GM18873 (cell line): ENCODE data around the gene SGCG.

Experiments used
- ATAC-seq: cut with Tn5 transposase; IDR thresholded peaks from one replicate; pipeline ENCODE4 v1.9.1; 2021; ENCODE audit warnings: mild to moderate bottlenecking, moderate library complexity, moderate number of reproducible peaks; ENCODE audit not compliant: unreplicated experiment, low FRiP score

The SGCG gene

DNA sequence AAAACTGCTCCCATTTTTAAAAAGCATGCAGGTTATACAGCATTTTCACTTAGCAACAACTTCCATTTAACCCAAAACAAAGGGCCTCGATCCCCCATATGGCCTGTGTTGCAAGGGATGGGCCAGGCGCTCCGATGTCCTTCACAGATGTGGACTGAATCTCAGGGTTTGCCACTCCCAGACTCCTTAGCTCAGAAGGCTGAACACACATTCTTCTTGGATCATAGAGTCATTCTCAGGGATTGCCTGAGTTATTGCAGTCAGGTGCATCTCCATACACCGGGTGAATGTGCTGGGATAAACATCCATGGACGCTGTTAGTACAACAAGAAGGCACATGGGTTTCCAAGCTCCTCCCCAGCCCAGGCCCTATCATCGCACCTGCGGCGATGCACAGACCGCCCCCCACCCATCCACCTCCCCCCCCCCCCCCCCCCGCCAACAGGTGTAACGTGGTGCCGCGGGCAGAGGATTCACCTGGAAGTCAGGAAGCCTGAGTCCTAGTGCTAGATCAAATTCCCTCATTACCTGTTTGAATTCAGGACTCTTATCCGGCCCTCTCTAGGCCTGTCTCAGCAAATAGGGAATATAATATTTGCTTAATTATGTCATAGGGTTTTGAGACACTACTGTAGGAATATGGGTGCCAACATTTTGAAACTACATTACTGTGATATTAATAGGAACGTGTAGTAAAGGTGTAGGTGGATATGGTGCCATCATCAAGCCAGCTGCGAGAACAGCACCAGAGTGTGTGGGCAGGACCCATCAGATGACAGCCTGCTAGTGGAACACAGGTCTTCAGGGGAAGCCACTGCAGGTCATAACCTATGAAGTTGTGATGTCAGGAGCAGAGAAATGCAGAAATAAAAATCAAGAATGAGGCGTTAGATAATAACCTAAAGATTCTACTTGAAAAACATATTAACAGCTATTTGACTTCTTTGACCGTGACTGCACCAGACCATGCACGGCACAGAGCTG is 141.9 kb downstream of the SGCG start:
- ATAC-seq = no peak

DNA sequence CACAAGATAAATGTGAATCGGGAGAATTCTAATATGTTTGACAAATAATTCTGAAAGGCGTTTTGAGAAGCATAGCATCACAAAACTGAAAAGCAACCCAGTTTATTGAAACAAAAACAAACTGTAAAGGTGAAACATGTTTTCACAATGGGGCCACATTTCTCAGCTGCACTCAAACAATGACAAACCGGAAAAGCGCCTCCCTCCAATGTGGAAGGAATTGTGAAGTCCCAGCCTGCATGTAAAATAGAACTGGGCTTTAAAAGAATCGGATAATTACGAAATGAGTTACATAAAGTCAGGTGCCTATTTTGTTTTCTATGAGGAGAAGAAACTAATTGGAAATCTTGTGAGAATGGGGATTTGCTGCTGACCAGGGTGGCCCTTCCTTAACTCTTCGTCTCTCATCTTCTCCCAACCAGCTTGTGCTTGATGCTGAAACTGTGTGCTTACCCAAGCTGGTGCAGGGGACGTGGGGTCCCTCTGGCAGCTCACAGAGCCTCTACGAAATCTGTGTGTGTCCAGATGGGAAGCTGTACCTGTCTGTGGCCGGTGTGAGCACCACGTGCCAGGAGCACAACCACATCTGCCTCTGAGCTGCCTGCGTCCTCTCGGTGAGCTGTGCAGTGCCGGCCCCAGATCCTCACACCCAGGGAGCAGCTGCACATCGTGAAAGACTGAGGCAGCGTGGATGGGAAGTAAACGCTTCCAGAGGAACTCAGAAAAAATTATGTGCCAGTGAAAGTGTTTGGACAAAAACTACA is 143.3 kb downstream of the SGCG start:
- ATAC-seq = no peak

DNA sequence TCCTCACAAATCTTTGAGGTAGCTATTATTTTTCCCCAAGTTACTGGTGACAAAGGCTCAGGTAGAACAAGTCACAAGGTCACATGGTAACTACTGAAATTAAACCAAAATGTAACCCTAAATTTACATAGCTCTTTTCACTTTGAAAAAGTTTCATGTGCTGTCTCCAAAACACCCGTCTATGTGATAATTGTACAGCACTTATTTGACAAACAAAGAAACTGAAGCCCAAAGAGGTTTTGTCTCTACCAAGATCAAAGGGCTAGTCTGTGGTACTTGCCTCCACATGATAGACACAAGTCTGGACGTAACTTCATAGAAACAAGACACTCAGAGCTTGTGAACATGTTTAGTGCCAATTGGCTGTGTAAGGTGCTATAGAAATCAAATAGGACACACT is 144.4 kb downstream of the SGCG start:
- ATAC-seq = no peak

- no peak for ATAC-seq
Measured at GRCh38 chr13:23330356-23330755, 149.6 kb downstream of the SGCG start.

DNA sequence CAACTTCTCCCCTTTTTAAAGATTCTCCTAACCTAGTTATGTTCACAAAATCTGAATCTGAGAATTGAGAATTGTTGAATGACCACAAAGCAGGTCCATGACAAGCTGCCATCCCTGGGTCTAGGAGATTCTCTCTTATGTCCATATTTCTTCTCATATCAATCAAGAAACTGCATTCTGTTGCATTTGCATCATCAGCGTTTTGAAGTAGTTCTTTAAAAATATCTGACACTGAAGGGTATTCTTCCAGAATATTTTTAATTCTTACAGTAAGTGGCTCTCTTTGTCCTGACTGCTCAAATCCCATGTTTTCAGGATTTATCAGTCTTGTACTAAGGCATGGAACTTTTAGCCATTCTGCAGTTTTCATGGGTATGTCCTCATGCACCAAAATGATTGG is 158.4 kb downstream of the SGCG start:
- ATAC-seq = no peak

- no peak for ATAC-seq
Measured at GRCh38 chr13:23344931-23345595, 164.3 kb downstream of the SGCG start.

- ATAC-seq = no peak
Measured at GRCh38 chr13:23347601-23348000, 166.8 kb downstream of the SGCG start.

- no peak for ATAC-seq
Measured at GRCh38 chr13:23348262-23349127, 167.7 kb downstream of the SGCG start.

GRCh38 chr13:23349161-23349897 is 168.6 kb downstream of the SGCG start:
- no peak for ATAC-seq

GRCh38 chr13:23350009-23350408 is 169.2 kb downstream of the SGCG start:
- ATAC-seq = no peak

DNA sequence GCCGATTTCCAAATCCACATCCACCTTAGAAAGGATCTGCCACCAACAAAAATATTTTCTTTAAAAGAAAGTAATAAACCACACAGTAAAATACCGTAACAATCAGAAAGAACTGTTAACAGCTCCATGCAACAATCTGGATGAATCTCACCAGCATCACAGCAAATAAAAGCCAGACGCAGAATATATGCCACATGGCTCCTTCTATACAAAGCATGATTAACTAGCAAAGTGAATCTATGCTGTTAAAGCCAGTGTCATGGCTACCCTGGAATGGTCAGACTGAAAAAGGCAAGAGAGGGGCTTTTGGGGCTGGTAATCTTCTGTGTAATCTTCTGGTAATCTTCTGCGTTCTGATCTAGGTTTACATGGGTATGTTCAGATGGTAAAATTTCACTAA is 171.4 kb downstream of the SGCG start:
- no peak for ATAC-seq

- no peak for ATAC-seq
Measured at GRCh38 chr13:23354520-23354919, 173.7 kb downstream of the SGCG start.

- no peak for ATAC-seq
Measured at GRCh38 chr13:23356368-23356767, 175.6 kb downstream of the SGCG start.

- ATAC-seq = no peak
Measured at GRCh38 chr13:23357349-23357748, 176.6 kb downstream of the SGCG start.

DNA sequence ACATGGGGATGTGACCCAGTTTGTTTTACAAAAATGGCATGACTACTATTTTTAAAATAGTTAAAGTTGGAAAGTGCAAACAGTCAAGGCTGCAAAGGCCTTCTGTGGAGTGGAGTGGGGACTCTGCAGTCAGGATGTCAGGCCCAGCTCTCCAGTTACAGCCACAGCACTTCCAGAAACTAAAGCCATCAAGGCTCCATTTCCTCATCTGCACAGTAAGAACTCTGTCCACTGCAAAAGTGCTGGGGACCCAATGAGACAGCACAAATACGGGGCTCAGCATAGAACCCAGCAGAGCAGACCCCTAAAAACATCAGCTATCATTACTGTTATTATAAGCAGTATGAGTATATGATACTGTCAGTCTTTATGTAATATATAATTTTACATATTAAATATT is 179.1 kb downstream of the SGCG start:
- ATAC-seq = no peak

DNA sequence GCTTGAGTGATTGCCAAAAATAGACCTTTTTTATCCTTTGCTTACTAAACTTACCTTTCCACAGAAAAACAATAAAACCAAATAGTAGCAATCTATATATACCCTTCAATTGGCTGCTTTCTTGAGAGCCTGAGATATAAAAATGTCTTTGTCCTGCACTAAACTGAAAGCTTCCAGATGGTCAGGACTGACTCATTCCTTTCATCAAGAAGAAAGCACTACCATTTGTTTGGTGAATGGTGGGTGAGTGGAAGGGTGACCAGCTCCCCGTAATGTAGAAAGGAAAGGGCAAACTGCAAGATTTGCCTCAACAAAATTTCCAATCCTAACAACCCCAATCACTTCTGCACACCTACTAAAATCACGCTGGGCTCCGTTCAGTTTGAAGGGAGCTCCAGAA is 184.9 kb downstream of the SGCG start:
- no peak for ATAC-seq

DNA sequence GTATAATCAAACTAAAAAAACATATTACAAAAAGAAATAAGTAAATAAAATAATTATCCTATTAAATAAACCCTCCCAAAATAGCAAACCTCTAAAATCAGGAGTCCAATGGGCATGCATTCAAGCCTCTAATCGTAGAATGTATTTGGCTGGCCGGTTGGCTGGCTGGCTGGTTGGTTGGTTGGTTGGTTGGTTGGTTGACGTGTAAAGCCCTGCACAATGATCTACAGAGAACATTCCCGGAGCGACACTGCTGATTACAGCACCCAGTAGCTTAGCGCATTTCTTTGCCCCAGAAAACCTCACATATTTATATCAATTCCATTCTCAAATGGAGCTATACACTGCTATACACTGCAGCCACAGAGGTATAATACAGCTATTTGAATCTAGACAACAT is 187.1 kb downstream of the SGCG start:
- no peak for ATAC-seq

DNA sequence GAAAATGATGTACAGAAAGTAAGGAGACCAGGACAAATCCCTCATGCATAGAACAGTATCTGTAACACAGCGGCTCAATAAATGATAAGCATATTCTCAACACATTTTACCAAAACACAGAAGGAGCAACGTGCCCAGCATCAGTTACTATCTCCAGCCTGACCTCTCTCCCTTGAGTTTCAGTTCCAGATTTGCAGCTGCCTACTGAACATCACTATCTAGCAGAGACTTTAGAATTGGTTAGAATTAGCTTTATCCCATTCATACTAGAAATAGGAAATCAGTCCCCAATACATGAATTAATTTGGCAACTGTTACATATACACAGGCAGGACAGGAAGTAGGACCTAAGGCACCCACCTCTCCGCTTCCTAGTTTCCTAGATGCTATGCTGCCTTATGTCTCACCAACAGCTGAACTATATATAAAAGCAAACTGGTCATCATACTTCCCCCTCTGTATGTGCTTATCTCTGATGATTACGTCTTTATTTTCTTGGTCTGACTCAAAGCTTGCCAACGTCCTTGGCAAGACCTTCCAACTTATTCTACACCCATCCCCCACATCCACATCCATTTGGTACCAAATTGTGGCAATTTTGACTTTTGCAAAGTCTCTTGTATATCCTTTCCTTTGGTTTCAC is 191.6 kb downstream of the SGCG start:
- ATAC-seq = no peak
